ENCODE results near the gene PPP1R3F.
"Not testable (repeated sequence)": the region's sequence is repeated elsewhere in the genome, so short reads cannot be mapped to it uniquely, and the experiment has no call there.

The PPP1R3F gene

GRCh38 chrX:49286581-49286980 lies 17.0 kb downstream of the PPP1R3F start:
- no peak overlapping the region for H3K4me3 ChIP-seq (ENCODE audit: low read depth, low read length)
- in situ Hi-C loops (cut with HindIII; ENCODE audit: low sequenced_read_pairs), result no loop called here
- no peak for DNase-seq (ENCODE audit: low read depth)
- no peak for TF ChIP-seq CTCF (IDR thresholded peaks at IDR 0.05; ENCODE audit: low read depth, low read length, missing control alignments)

- no peak overlapping the region for H3K4me3 ChIP-seq (ENCODE audit: low read depth, low read length)
- no peak for DNase-seq (ENCODE audit: low read depth)
- in situ Hi-C loops (cut with HindIII; ENCODE audit: low sequenced_read_pairs), result no loop called here
- no peak for TF ChIP-seq CTCF (IDR thresholded peaks at IDR 0.05; ENCODE audit: low read depth, low read length, missing control alignments)
These were observed 18.1 kb downstream of the PPP1R3F start for GRCh38 chrX:49287665-49288064.

DNA sequence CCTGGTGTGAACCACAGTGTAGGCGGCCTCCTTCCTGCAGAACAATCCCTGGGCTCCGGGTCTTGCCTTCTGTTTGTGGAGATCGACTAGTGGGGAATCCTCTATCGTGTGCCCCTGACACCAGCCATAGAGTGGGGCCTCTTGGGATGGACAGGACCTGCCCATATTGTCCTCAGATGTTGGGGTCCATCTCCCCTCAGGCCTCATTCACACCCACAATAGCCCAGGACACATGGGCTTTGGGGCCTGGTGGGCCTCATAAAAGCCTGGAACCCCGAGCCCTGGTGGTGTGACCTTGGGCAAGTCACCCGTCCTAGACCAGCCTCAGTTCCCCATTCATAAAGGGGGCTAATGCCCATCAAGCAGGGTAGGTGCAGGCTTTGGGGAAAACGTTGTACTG lies 20.6 kb downstream of the PPP1R3F start:
- no peak for DNase-seq (ENCODE audit: low read depth)
- no peak overlapping the region for H3K4me3 ChIP-seq (ENCODE audit: low read depth, low read length)
- in situ Hi-C loops (cut with HindIII; ENCODE audit: low sequenced_read_pairs), result no loop called here
- TF ChIP-seq CTCF (IDR thresholded peaks at IDR 0.05; ENCODE audit: low read depth, low read length, missing control alignments), result no peak

- in situ Hi-C loops (cut with HindIII; ENCODE audit: low sequenced_read_pairs), result no loop called here
- TF ChIP-seq CTCF (IDR thresholded peaks at IDR 0.05; ENCODE audit: low read depth, low read length, missing control alignments), result peak; percentile 59
- no peak overlapping the region for H3K4me3 ChIP-seq (ENCODE audit: low read depth, low read length)
- DNase-seq (ENCODE audit: low read depth), result peak; percentile 22
These were observed 22.2 kb downstream of the PPP1R3F start for GRCh38 chrX:49291615-49292337.

GRCh38 chrX:49292400-49293362 lies 23.1 kb downstream of the PPP1R3F start:
- no peak overlapping the region for H3K4me3 ChIP-seq (ENCODE audit: low read depth, low read length)
- no peak for DNase-seq (ENCODE audit: low read depth)
- TF ChIP-seq CTCF (IDR thresholded peaks at IDR 0.05; ENCODE audit: low read depth, low read length, missing control alignments), result no peak
- in situ Hi-C loops (cut with HindIII; ENCODE audit: low sequenced_read_pairs), result no loop called here

DNA sequence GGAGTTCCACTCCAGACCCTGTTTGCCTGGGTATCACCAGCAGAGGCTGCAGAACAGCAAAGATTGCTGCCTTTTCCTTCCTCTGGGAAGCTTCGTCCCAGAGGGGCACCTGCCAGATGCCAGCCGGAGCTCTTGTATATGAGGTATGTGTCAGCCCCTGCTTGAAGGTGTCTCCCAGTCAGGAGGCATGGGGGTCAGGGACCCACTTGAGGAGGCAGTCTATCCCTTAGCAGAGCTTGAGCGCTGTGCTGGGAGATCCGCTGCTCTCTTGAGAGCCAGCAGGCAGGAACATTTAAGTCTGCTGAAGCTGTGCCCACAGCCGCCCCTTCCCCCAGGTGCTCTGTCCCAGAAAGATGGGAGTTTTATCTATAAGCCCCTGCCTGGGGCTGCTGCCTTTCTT lies 29.7 kb downstream of the PPP1R3F start:
- DNase-seq (ENCODE audit: low read depth); H3K4me3 ChIP-seq (ENCODE audit: low read depth, low read length); in situ Hi-C loops (cut with HindIII; ENCODE audit: low sequenced_read_pairs): not testable (repeated sequence)

GRCh38 chrX:49300703-49301102 lies 31.1 kb downstream of the PPP1R3F start:
- no peak for DNase-seq (ENCODE audit: low read depth)
- in situ Hi-C loops (cut with HindIII; ENCODE audit: low sequenced_read_pairs), result no loop called here
- no peak for TF ChIP-seq CTCF (IDR thresholded peaks at IDR 0.05; ENCODE audit: low read depth, low read length, missing control alignments)
- H3K4me3 ChIP-seq (ENCODE audit: low read depth, low read length), result no peak overlapping the region

Data from astrocyte of the cerebellum (primary cell).